GM12872 (cell line): ENCODE measurements around the gene CGGBP1.

Experiments
- CTCF ChIP-seq: IDR thresholded peaks from 3 replicates; pipeline ENCODE4 v1.5.1; 2011; ENCODE audit warnings: low read depth, mild to moderate bottlenecking, low read length, moderate library complexity; ENCODE audit not compliant: insufficient read depth

CGGBP1 gene

DNA sequence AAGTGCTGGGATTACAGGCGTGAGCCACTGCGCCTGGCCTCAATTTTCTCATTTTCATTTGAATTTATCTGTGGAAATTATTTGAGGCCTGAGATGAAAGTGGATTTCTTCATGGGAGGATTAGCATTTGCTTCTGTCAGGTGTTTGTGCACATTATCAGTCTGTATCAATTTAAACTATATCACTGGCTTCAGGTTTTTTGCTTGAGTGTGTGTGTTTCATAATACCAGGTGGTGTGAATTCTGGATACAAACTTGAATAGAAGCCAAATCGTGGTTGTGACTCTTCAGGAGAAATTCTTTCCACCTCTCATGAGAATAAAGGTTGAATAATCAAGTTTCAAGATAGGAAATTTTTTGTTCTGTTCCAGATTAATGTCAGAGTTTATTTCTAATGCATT is 56.4 kb downstream of the CGGBP1 start:
- no peak for TF ChIP-seq CTCF
